CD4-positive, CD25-positive, alpha-beta regulatory T cell (primary cell): ENCODE measurements around the gene GGT5. TPM values are rescaled to one million over a fixed set of nuclear protein-coding genes. Genes with fewer than 3 reads are reported as not detected.
A peak's percentile ranks its signal among the peaks of the same experiment; 100 is the strongest.
"Not testable (repeated sequence)": the region's sequence is repeated elsewhere in the genome, so short reads cannot be mapped to it uniquely, and the experiment has no call there.

Experiments
- ATAC-seq, 2 donors: fragments of 150-1000 bp; cut with Tn5 transposase; one replicate each; pipeline ENCODE4 v1.10.0; 2021; ENCODE audit warnings: low read depth in 2 of 2, moderate number of reproducible peaks in 2 of 2, moderate library complexity in 1 of 2
- DNase-seq, 3 donors: peaks; one replicate each; pipeline versions ENCODE4 v3.0.0 to v3.0.0-alpha.2; 2012 to 2022; ENCODE audit warnings: mixed read lengths in 1 of 3
- H3K27ac ChIP-seq: one replicate; pipeline ENCODE4 v1.7.0; 2013; ENCODE audit warnings: mild to moderate bottlenecking, low read length; ENCODE audit not compliant: insufficient read depth, poor library complexity, severe bottlenecking
- H3K27me3 ChIP-seq: one replicate; pipeline ENCODE4 v1.7.0; 2013; ENCODE audit warnings: low read length; ENCODE audit not compliant: control insufficient read depth, insufficient read depth
- H3K36me3 ChIP-seq: one replicate; pipeline ENCODE4 v1.7.0; 2013; ENCODE audit warnings: mild to moderate bottlenecking, low read length, moderate library complexity; ENCODE audit not compliant: control insufficient read depth, insufficient read depth
- H3K4me1 ChIP-seq: 2 replicates; pipeline ENCODE4 v1.7.0; 2013; ENCODE audit warnings: mild to moderate bottlenecking, low read length; ENCODE audit not compliant: insufficient read depth, control insufficient read depth, poor library complexity, severe bottlenecking
- H3K4me3 ChIP-seq: one replicate; pipeline ENCODE4 v1.7.0; 2013; ENCODE audit warnings: low read depth, mild to moderate bottlenecking, low read length, moderate library complexity
- H3K9me3 ChIP-seq, 2 experiments: 1 replicate in 1 of 2; 2 replicates in 1 of 2; pipeline ENCODE4 v1.7.0; 2013; ENCODE audit warnings: low read length in 2 of 2, mild to moderate bottlenecking in 1 of 2, moderate library complexity in 1 of 2; ENCODE audit not compliant: control insufficient read depth in 2 of 2
- H3K27ac Mint-ChIP-seq, 3 donors: one replicate each; pipeline ENCODE4 v1.8.0; 2020 to 2022; ENCODE audit warnings: mild to moderate bottlenecking in 3 of 3, mixed read lengths in 3 of 3, moderate library complexity in 2 of 3
- H3K27me3 Mint-ChIP-seq: one replicate; pipeline ENCODE4 v1.8.0; 2022; ENCODE audit warnings: mild to moderate bottlenecking, mixed read lengths
- H3K36me3 Mint-ChIP-seq: one replicate; pipeline ENCODE4 v1.8.0; 2020; ENCODE audit warnings: mixed read lengths
- H3K4me1 Mint-ChIP-seq, 4 donors: one replicate each; pipeline ENCODE4 v1.8.0; 2020 to 2022; ENCODE audit warnings: mixed read lengths in 4 of 4, mild to moderate bottlenecking in 1 of 4
- H3K4me3 Mint-ChIP-seq, 4 donors: one replicate each; pipeline ENCODE4 v1.8.0; 2020 to 2022; ENCODE audit warnings: mild to moderate bottlenecking in 4 of 4, mixed read lengths in 4 of 4, moderate library complexity in 3 of 4
- H3K9me3 Mint-ChIP-seq, 7 donors: one replicate each; pipeline ENCODE4 v1.8.0; 2020 to 2022; ENCODE audit warnings: mixed read lengths in 7 of 7, mild to moderate bottlenecking in 3 of 7, moderate library complexity in 2 of 7
- polyA plus RNA-seq, 4 donors: library from polyadenylated mRNA; unstranded; fragments of 300-500 nt; fragmentation: Illumina TruSeq; gene quantifications; one replicate each; pipeline ENCODE4 v1.2.3, GENCODE V29; 2021
- total RNA-seq: library from RNA; stranded (reverse); gene quantifications from one replicate; pipeline ENCODE4 v1.2.3, GENCODE V29; 2022

Gene GGT5, protein sequence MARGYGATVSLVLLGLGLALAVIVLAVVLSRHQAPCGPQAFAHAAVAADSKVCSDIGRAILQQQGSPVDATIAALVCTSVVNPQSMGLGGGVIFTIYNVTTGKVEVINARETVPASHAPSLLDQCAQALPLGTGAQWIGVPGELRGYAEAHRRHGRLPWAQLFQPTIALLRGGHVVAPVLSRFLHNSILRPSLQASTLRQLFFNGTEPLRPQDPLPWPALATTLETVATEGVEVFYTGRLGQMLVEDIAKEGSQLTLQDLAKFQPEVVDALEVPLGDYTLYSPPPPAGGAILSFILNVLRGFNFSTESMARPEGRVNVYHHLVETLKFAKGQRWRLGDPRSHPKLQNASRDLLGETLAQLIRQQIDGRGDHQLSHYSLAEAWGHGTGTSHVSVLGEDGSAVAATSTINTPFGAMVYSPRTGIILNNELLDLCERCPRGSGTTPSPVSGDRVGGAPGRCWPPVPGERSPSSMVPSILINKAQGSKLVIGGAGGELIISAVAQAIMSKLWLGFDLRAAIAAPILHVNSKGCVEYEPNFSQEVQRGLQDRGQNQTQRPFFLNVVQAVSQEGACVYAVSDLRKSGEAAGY
- not detected for total RNA-seq
- polyA plus RNA-seq: not detected

GRCh38 chr22:24245030-24245431 lies at the start of gene GGT5:
Gene GGT5, minus strand, starts transcription at chr22:24245082. Its CDS starts 357 bp downstream, at chr22:24244725.
- DNase-seq, H3K4me3 Mint-ChIP-seq, H3K36me3 Mint-ChIP-seq, H3K36me3 ChIP-seq, H3K27ac ChIP-seq, H3K4me1 ChIP-seq, H3K27me3 Mint-ChIP-seq, H3K4me3 ChIP-seq, H3K9me3 ChIP-seq, H3K9me3 Mint-ChIP-seq, H3K27me3 ChIP-seq, ATAC-seq: not testable (repeated sequence)
- Mint-ChIP-seq H3K27ac (peak within 1 kb of the TSS in 1 of 3 donors; percentile 59), H3K4me1 (peaks cover 0 to 26% (median 6%) of the 10 kb centered on the region in 4 donors)

DNA sequence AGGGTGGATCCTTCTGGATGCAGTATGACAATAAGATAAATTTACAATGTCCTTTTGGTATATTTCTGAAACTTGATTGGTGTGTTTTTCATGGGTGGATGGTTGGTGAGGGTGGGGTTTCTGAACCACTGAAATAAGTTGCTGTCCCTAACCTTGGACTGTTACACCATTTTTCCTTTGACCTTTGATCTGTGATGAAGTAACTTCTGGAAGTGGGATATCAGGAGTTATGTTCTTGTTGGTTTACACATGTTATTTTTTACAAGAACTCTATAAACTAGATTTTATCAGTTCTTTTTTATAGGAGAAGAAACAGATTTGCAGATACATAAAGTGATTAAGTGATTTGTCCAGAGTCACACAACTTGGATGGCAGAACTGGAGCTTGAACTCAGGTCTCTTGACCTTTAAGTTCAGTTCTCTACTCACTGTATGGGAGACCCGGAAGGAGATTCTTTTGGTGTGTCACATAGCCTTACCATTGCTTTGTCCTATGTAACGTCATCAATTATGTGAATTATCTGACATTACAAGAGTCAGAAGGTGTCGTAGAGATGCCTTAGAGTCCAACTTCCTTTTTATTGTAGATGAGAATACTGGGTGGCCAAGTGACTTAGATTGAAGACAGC lies 47.4 kb upstream of the GGT5 start:
- not testable (repeated sequence) for H3K4me1 ChIP-seq, H3K9me3 Mint-ChIP-seq, H3K27me3 ChIP-seq, H3K36me3 ChIP-seq, H3K27ac Mint-ChIP-seq, H3K9me3 ChIP-seq, H3K27ac ChIP-seq, ATAC-seq, DNase-seq, H3K36me3 Mint-ChIP-seq, H3K4me3 ChIP-seq, H3K4me3 Mint-ChIP-seq, H3K27me3 Mint-ChIP-seq
- peaks cover 14 to 44% (median 23%) of the 10 kb centered on the region in 4 donors for H3K4me1 Mint-ChIP-seq

- Histone ChIP-seq H3K9me3 (no peaks in the 10 kb centered on the region), H3K36me3 (no peaks in the 10 kb centered on the region), H3K27ac (no peak overlapping the region), H3K4me1 (no peaks in the 10 kb centered on the region), H3K27me3 (no peaks in the 10 kb centered on the region), H3K4me3 (no peak overlapping the region)
- Mint-ChIP-seq H3K4me3 (no peak overlapping the region), H3K36me3 (peaks cover 3% of the 10 kb centered on the region), H3K27me3 (no peaks in the 10 kb centered on the region), H3K27ac (no peak overlapping the region), H3K4me1 (peaks cover 14 to 47% (median 25%) of the 10 kb centered on the region in 4 donors), H3K9me3 (no peaks in the 10 kb centered on the region)
- no peak for ATAC-seq
- DNase-seq: no peak
Measured at GRCh38 chr22:24291515-24292201, 46.8 kb upstream of the GGT5 start.

DNA sequence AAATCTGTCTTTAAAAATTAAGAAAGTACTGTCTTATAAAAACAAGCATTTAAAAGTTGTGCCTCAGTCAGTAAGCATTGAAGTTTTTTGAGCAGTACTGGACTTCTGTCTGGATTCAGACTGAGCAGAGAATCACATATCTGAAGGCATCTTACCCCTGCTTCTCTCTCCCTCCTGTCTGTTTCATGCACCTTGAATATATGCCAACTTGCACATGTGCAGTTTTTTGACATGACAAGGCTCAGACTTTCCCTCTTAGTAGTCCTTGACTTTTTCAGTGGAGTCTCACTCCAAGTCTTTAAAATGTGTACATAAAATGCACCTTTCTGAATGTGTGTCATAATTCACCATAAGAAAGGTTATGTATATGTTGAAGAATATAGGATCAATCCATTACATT lies 45.6 kb upstream of the GGT5 start:
- Mint-ChIP-seq H3K27ac (no peak overlapping the region), H3K9me3 (no peaks in the 10 kb centered on the region), H3K27me3 (no peaks in the 10 kb centered on the region), H3K4me1 (peaks cover 21 to 47% (median 34%) of the 10 kb centered on the region in 4 donors), H3K4me3 (no peak overlapping the region), H3K36me3 (peaks cover 3% of the 10 kb centered on the region)
- Histone ChIP-seq H3K27me3 (no peaks in the 10 kb centered on the region), H3K9me3 (no peaks in the 10 kb centered on the region), H3K36me3 (no peaks in the 10 kb centered on the region), H3K27ac (no peak overlapping the region), H3K4me1 (peaks cover 4% of the 10 kb centered on the region), H3K4me3 (no peak overlapping the region)
- no peak for DNase-seq
- ATAC-seq: no peak

- ATAC-seq: no peak
- Mint-ChIP-seq H3K27ac (peak overlapping the region in 1 of 3 donors; percentile 31), H3K4me1 (peaks cover 27 to 54% (median 40%) of the 10 kb centered on the region in 4 donors), H3K4me3 (no peak overlapping the region), H3K36me3 (peaks cover 3% of the 10 kb centered on the region), H3K27me3 (no peaks in the 10 kb centered on the region), H3K9me3 (no peaks in the 10 kb centered on the region)
- no peaks in the 10 kb centered on the region for H3K27me3 ChIP-seq
- no peak overlapping the region for H3K4me3 ChIP-seq
- H3K9me3 ChIP-seq: no peaks in the 10 kb centered on the region
- H3K36me3 ChIP-seq: no peaks in the 10 kb centered on the region
- H3K4me1 ChIP-seq: peaks cover 8% of the 10 kb centered on the region
- DNase-seq: no peak
- H3K27ac ChIP-seq: no peak overlapping the region
Measured at GRCh38 chr22:24289741-24290163, 44.9 kb upstream of the GGT5 start.

DNA sequence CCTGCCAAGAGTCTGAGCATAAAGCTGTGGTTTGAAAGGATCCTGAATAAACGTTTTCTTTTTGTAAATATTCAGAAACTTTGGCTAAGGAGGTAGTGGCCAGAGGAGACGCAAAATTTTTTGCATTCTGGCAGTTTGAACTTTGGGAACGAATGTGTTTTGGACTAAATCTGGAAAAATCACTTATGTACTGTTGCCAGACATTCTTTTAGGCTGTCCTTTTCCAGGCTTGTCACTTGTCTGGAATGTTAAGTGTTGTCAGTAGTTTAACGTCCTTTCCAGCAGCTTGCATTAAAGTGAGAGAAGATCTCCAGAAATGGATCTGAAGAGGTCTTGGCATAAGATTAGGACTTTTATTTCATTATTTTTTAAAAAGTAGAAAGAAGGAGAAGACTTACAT lies 44.2 kb upstream of the GGT5 start:
- Mint-ChIP-seq H3K36me3 (peaks cover 3% of the 10 kb centered on the region), H3K9me3 (no peaks in the 10 kb centered on the region), H3K4me3 (no peak overlapping the region), H3K4me1 (peaks cover 30 to 58% (median 44%) of the 10 kb centered on the region in 4 donors), H3K27ac (no peak overlapping the region), H3K27me3 (no peaks in the 10 kb centered on the region)
- H3K4me3 ChIP-seq: no peak overlapping the region
- DNase-seq (no peak), ATAC-seq (no peak)
- H3K36me3 ChIP-seq: no peaks in the 10 kb centered on the region
- no peaks in the 10 kb centered on the region for H3K9me3 ChIP-seq
- H3K27me3 ChIP-seq: no peaks in the 10 kb centered on the region
- H3K4me1 ChIP-seq: peaks cover 8% of the 10 kb centered on the region
- no peak overlapping the region for H3K27ac ChIP-seq

DNA sequence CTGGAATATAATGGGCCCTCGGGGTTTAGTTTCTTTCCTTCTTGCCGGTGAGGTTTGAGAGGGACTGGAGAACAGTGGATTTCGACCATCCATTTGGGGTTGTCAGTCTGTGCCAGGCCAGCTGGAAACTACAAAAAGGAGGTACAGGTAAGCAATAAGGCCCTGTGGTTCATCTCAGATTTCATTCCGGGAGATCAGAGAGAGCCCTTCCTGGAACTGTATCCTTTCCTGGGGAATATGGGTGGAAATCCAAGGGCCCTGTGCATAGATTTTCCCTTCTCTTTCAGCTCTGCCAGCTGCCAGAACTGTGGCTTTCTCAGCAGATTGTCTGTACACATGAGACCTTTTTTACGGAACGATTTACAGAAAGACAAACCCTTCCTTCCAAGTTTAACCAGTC lies 42.9 kb upstream of the GGT5 start:
- not testable (repeated sequence) for H3K27me3 Mint-ChIP-seq, H3K27ac Mint-ChIP-seq, H3K27me3 ChIP-seq, H3K4me3 ChIP-seq, H3K4me1 ChIP-seq, H3K36me3 Mint-ChIP-seq, H3K9me3 ChIP-seq, H3K36me3 ChIP-seq, DNase-seq, H3K4me3 Mint-ChIP-seq, H3K27ac ChIP-seq, ATAC-seq, H3K9me3 Mint-ChIP-seq
- H3K4me1 Mint-ChIP-seq: peaks cover 40 to 62% (median 52%) of the 10 kb centered on the region in 4 donors
